ENCODE results near the gene MRPL46. TPM values are rescaled to one million over a fixed set of nuclear protein-coding genes. Genes with fewer than 3 reads are reported as not detected.
"Not testable (repeated sequence)": the region's sequence is repeated elsewhere in the genome, so short reads cannot be mapped to it uniquely, and the experiment has no call there.

The MRPL46 gene
- total and polyA plus RNA-seq, 5 donors from 2014 or later, result 11.8 to 72.9 (median 66.7) TPM

GRCh38 chr15:88440021-88440420 is 27.2 kb downstream of the MRPL46 start:
- Mint-ChIP-seq H3K4me3 (no peak overlapping the region), H3K4me1 (no peaks in the 10 kb centered on the region), H3K36me3 (no peaks in the 10 kb centered on the region), H3K27ac (no peak overlapping the region), H3K27me3 (peaks cover 19% of the 10 kb centered on the region), H3K9me3 (peaks cover 0 to 23% (median 3%) of the 10 kb centered on the region in 7 donors)
- Histone ChIP-seq H3K4me3 (ENCODE audit: low read depth, low read length) (no peak overlapping the region), H3K27ac (ENCODE audit: insufficient read depth, low read length, poor library complexity, severe bottlenecking) (no peak overlapping the region), H3K27me3 (ENCODE audit: control insufficient read depth, insufficient read depth, low read length) (peaks cover 10% of the 10 kb centered on the region), H3K4me1 (ENCODE audit: control insufficient read depth, insufficient read depth, low read length, poor library complexity, severe bottlenecking) (no peaks in the 10 kb centered on the region), H3K36me3 (ENCODE audit: control insufficient read depth, insufficient read depth, low read length) (no peaks in the 10 kb centered on the region), H3K9me3 (ENCODE audit: control insufficient read depth in 2 of 2, low read length in 2 of 2) (peaks cover 5 to 9% of the 10 kb centered on the region in 2 experiments)
- DNase-seq (no peak), ATAC-seq (ENCODE audit: low read depth in 2 of 2) (no peak)

GRCh38 chr15:88438181-88438580 is 29.0 kb downstream of the MRPL46 start:
- H3K9me3 ChIP-seq (ENCODE audit: control insufficient read depth in 2 of 2, low read length in 2 of 2), result peaks cover 0 to 2% of the 10 kb centered on the region in 2 experiments
- peaks cover 5% of the 10 kb centered on the region for H3K27me3 ChIP-seq (ENCODE audit: control insufficient read depth, insufficient read depth, low read length)
- H3K4me3 ChIP-seq (ENCODE audit: low read depth, low read length), result no peak overlapping the region
- no peak overlapping the region for H3K4me3 Mint-ChIP-seq
- no peaks in the 10 kb centered on the region for H3K4me1 ChIP-seq (ENCODE audit: control insufficient read depth, insufficient read depth, low read length, poor library complexity, severe bottlenecking)
- peaks cover 16% of the 10 kb centered on the region for H3K27me3 Mint-ChIP-seq
- no peak for DNase-seq
- H3K27ac ChIP-seq (ENCODE audit: insufficient read depth, low read length, poor library complexity, severe bottlenecking), result no peak overlapping the region
- no peak overlapping the region for H3K27ac Mint-ChIP-seq
- H3K36me3 Mint-ChIP-seq, result no peaks in the 10 kb centered on the region
- no peak for ATAC-seq (ENCODE audit: low read depth in 2 of 2)
- H3K36me3 ChIP-seq (ENCODE audit: control insufficient read depth, insufficient read depth, low read length), result no peaks in the 10 kb centered on the region
- H3K4me1 Mint-ChIP-seq, result no peaks in the 10 kb centered on the region
- H3K9me3 Mint-ChIP-seq, result peaks cover 0 to 6% (median under 1%) of the 10 kb centered on the region in 7 donors

- H3K27me3 Mint-ChIP-seq, result peaks cover 25% of the 10 kb centered on the region
Observed at GRCh38 chr15:88434106-88434505, 33.1 kb downstream of the MRPL46 start.

GRCh38 chr15:88433046-88433685 is 34.0 kb downstream of the MRPL46 start:
- DNase-seq, result no peak
- Mint-ChIP-seq H3K27ac (no peak overlapping the region), H3K4me1 (no peaks in the 10 kb centered on the region), H3K4me3 (no peak overlapping the region), H3K27me3 (peaks cover 30% of the 10 kb centered on the region), H3K36me3 (no peaks in the 10 kb centered on the region), H3K9me3 (no peaks in the 10 kb centered on the region)
- H3K4me1 ChIP-seq (ENCODE audit: control insufficient read depth, insufficient read depth, low read length, poor library complexity, severe bottlenecking), result no peaks in the 10 kb centered on the region
- H3K27me3 ChIP-seq (ENCODE audit: control insufficient read depth, insufficient read depth, low read length), result peaks cover 4% of the 10 kb centered on the region
- H3K36me3 ChIP-seq (ENCODE audit: control insufficient read depth, insufficient read depth, low read length), result no peaks in the 10 kb centered on the region
- ATAC-seq (ENCODE audit: low read depth in 2 of 2), result no peak
- H3K4me3 ChIP-seq (ENCODE audit: low read depth, low read length), result no peak overlapping the region
- H3K27ac ChIP-seq (ENCODE audit: insufficient read depth, low read length, poor library complexity, severe bottlenecking), result no peak overlapping the region
- H3K9me3 ChIP-seq (ENCODE audit: control insufficient read depth in 2 of 2, low read length in 2 of 2), result no peaks in the 10 kb centered on the region

More at GRCh38 chr15:88434106-88434505, 33.1 kb downstream of the MRPL46 start:
- not testable (repeated sequence) for DNase-seq; H3K36me3 ChIP-seq (ENCODE audit: control insufficient read depth, insufficient read depth, low read length); H3K27me3 ChIP-seq (ENCODE audit: control insufficient read depth, insufficient read depth, low read length); ATAC-seq (ENCODE audit: low read depth in 2 of 2); H3K4me3 Mint-ChIP-seq; H3K36me3 Mint-ChIP-seq; H3K4me1 Mint-ChIP-seq; H3K9me3 Mint-ChIP-seq; H3K27ac ChIP-seq (ENCODE audit: insufficient read depth, low read length, poor library complexity, severe bottlenecking); H3K4me1 ChIP-seq (ENCODE audit: control insufficient read depth, insufficient read depth, low read length, poor library complexity, severe bottlenecking); H3K4me3 ChIP-seq (ENCODE audit: low read depth, low read length); H3K27ac Mint-ChIP-seq; H3K9me3 ChIP-seq (ENCODE audit: control insufficient read depth in 2 of 2, low read length in 2 of 2)

GRCh38 chr15:88431441-88431840 is 35.7 kb downstream of the MRPL46 start:
- H3K9me3 ChIP-seq (ENCODE audit: control insufficient read depth in 2 of 2, low read length in 2 of 2), result no peaks in the 10 kb centered on the region
- H3K36me3 Mint-ChIP-seq, result no peaks in the 10 kb centered on the region
- H3K27me3 ChIP-seq (ENCODE audit: control insufficient read depth, insufficient read depth, low read length), result peaks cover 8% of the 10 kb centered on the region
- ATAC-seq (ENCODE audit: low read depth in 2 of 2) (no peak), DNase-seq (no peak)
- H3K27ac Mint-ChIP-seq, result no peak overlapping the region
- no peaks in the 10 kb centered on the region for H3K4me1 ChIP-seq (ENCODE audit: control insufficient read depth, insufficient read depth, low read length, poor library complexity, severe bottlenecking)
- H3K9me3 Mint-ChIP-seq, result no peaks in the 10 kb centered on the region
- no peaks in the 10 kb centered on the region for H3K36me3 ChIP-seq (ENCODE audit: control insufficient read depth, insufficient read depth, low read length)
- no peak overlapping the region for H3K4me3 ChIP-seq (ENCODE audit: low read depth, low read length)
- no peak overlapping the region for H3K4me3 Mint-ChIP-seq
- H3K27me3 Mint-ChIP-seq, result peaks cover 34% of the 10 kb centered on the region
- no peak overlapping the region for H3K27ac ChIP-seq (ENCODE audit: insufficient read depth, low read length, poor library complexity, severe bottlenecking)
- no peaks in the 10 kb centered on the region for H3K4me1 Mint-ChIP-seq

GRCh38 chr15:88430051-88430450 is 37.1 kb downstream of the MRPL46 start:
- DNase-seq (no peak), ATAC-seq (ENCODE audit: low read depth in 2 of 2) (no peak)
- Mint-ChIP-seq H3K27ac (no peak overlapping the region), H3K4me1 (no peaks in the 10 kb centered on the region), H3K9me3 (no peaks in the 10 kb centered on the region), H3K36me3 (no peaks in the 10 kb centered on the region), H3K27me3 (peaks cover 33% of the 10 kb centered on the region), H3K4me3 (no peak overlapping the region)
- Histone ChIP-seq H3K4me3 (ENCODE audit: low read depth, low read length) (no peak overlapping the region), H3K36me3 (ENCODE audit: control insufficient read depth, insufficient read depth, low read length) (no peaks in the 10 kb centered on the region), H3K27ac (ENCODE audit: insufficient read depth, low read length, poor library complexity, severe bottlenecking) (no peak overlapping the region), H3K27me3 (ENCODE audit: control insufficient read depth, insufficient read depth, low read length) (peaks cover 8% of the 10 kb centered on the region), H3K9me3 (ENCODE audit: control insufficient read depth in 2 of 2, low read length in 2 of 2) (no peaks in the 10 kb centered on the region), H3K4me1 (ENCODE audit: control insufficient read depth, insufficient read depth, low read length, poor library complexity, severe bottlenecking) (no peaks in the 10 kb centered on the region)

GRCh38 chr15:88428805-88429605 is 38.2 kb downstream of the MRPL46 start:
- Histone ChIP-seq H3K36me3 (ENCODE audit: control insufficient read depth, insufficient read depth, low read length) (no peaks in the 10 kb centered on the region), H3K27me3 (ENCODE audit: control insufficient read depth, insufficient read depth, low read length) (peaks cover 8% of the 10 kb centered on the region), H3K4me3 (ENCODE audit: low read depth, low read length) (no peak overlapping the region), H3K27ac (ENCODE audit: insufficient read depth, low read length, poor library complexity, severe bottlenecking) (no peak overlapping the region), H3K9me3 (ENCODE audit: control insufficient read depth in 2 of 2, low read length in 2 of 2) (no peaks in the 10 kb centered on the region), H3K4me1 (ENCODE audit: control insufficient read depth, insufficient read depth, low read length, poor library complexity, severe bottlenecking) (no peaks in the 10 kb centered on the region)
- Mint-ChIP-seq H3K4me1 (no peaks in the 10 kb centered on the region), H3K36me3 (no peaks in the 10 kb centered on the region), H3K9me3 (no peaks in the 10 kb centered on the region), H3K27me3 (peaks cover 33% of the 10 kb centered on the region), H3K27ac (no peak overlapping the region), H3K4me3 (no peak overlapping the region)
- DNase-seq (no peak), ATAC-seq (ENCODE audit: low read depth in 2 of 2) (no peak)

- H3K4me3 Mint-ChIP-seq, result no peak overlapping the region
- Histone ChIP-seq H3K27me3 (ENCODE audit: control insufficient read depth, insufficient read depth, low read length) (peaks cover 8% of the 10 kb centered on the region), H3K27ac (ENCODE audit: insufficient read depth, low read length, poor library complexity, severe bottlenecking) (no peak overlapping the region), H3K9me3 (ENCODE audit: control insufficient read depth in 2 of 2, low read length in 2 of 2) (no peaks in the 10 kb centered on the region), H3K4me3 (ENCODE audit: low read depth, low read length) (no peak overlapping the region), H3K36me3 (ENCODE audit: control insufficient read depth, insufficient read depth, low read length) (no peaks in the 10 kb centered on the region), H3K4me1 (ENCODE audit: control insufficient read depth, insufficient read depth, low read length, poor library complexity, severe bottlenecking) (no peaks in the 10 kb centered on the region)
- no peak for ATAC-seq (ENCODE audit: low read depth in 2 of 2)
- H3K27ac Mint-ChIP-seq, result no peak overlapping the region
- H3K36me3 Mint-ChIP-seq, result no peaks in the 10 kb centered on the region
- H3K9me3 Mint-ChIP-seq, result no peaks in the 10 kb centered on the region
- no peaks in the 10 kb centered on the region for H3K4me1 Mint-ChIP-seq
- no peak for DNase-seq
- H3K27me3 Mint-ChIP-seq, result peaks cover 33% of the 10 kb centered on the region
Observed at GRCh38 chr15:88428053-88428452, 39.1 kb downstream of the MRPL46 start.
